Testis (tissue), 5 donors: ENCODE results near the gene CP. TPM values are rescaled to one million over a fixed set of nuclear protein-coding genes. Genes with fewer than 3 reads are reported as not detected.

Source experiments
- DNase-seq: peaks from one replicate; pipeline ENCODE4 v3.0.0-alpha.2; 2019
- H3K27ac ChIP-seq, 2 donors: fragments of 200-600 bp; sonication (generic); one replicate each; pipeline ENCODE4 v1.5.1; 2019
- H3K27me3 ChIP-seq: fragments of 200-600 bp; sonication (generic); one replicate; pipeline ENCODE4 v1.5.1; 2019
- H3K36me3 ChIP-seq: fragments of 200-600 bp; sonication (generic); one replicate; pipeline ENCODE4 v1.5.1; 2017; ENCODE audit warnings: low read depth; ENCODE audit errors: missing control alignments
- H3K4me1 ChIP-seq: fragments of 200-600 bp; sonication (generic); one replicate; pipeline ENCODE4 v1.5.1; 2019
- H3K4me3 ChIP-seq, 2 donors: fragments of 200-600 bp; sonication (generic); one replicate each; pipeline ENCODE4 v1.5.1; 2017 to 2019
- H3K9me3 ChIP-seq: fragments of 200-600 bp; sonication (generic); one replicate; pipeline ENCODE4 v1.5.1; 2017
- POLR2A ChIP-seq: fragments of 450-650 bp; IDR thresholded peaks from one replicate; pipeline ENCODE4 v1.6.1; 2017; ENCODE audit warnings: antibody characterized with exemption, mild to moderate bottlenecking, moderate library complexity
- WGBS, 2 donors: methylation state at CpG; one replicate each; pipeline ENCODE4 v1.1.5; 2018; 5-methylcytosine and 5-hydroxymethylcytosine counted together
- intact Hi-C: fragments of 100-400 bp; cut with DNase I; formaldehyde crosslinking; loops from one replicate; pipeline ENCODE4 v1.15.1; 2023; ENCODE audit warnings: low total_unique reads
- long read RNA-seq, 2 donors: transcript quantifications; one replicate each; lab custom pipeline, GENCODE V29; 2026
- polyA plus RNA-seq: library from polyadenylated mRNA; stranded (reverse); fragments of 350-450 nt; fragmentation: Illumina TruSeq; extraction: RNeasy Lipid Tissue Mini Kit (QIAGEN cat#74804); gene quantifications from one replicate; pipeline ENCODE4 v1.2.3, GENCODE V29; 2014; ENCODE audit warnings: low read depth, low replicate concordance; ENCODE audit not compliant: insufficient read depth
- total RNA-seq, 2 donors: library from RNA; depleted of rRNA; stranded (reverse); fragments of >200 nt; gene quantifications; one replicate each; pipeline ENCODE4 v1.2.3, GENCODE V29; 2016
- TF ChIP-seq, protein P1 (sequence below), 3 experiments: fragments of 450-650 bp in 2 of 3; fragments of 200-600 bp in 1 of 3; sonication (generic) in 1 of 3; IDR thresholded peaks; one replicate each; pipeline ENCODE4 v1.5.1; 2016 to 2019; ENCODE audit warnings: antibody characterized with exemption in 3 of 3, mild to moderate bottlenecking in 2 of 3, moderate library complexity in 1 of 3

CP gene
- total RNA-seq (10 to 100 TPM; 10.3 to 13.8 TPM), polyA plus RNA-seq (6.1 TPM)
- long read RNA-seq, donor 1 = 0 reads
- long read RNA-seq, donor 2 = 0 reads

DNA sequence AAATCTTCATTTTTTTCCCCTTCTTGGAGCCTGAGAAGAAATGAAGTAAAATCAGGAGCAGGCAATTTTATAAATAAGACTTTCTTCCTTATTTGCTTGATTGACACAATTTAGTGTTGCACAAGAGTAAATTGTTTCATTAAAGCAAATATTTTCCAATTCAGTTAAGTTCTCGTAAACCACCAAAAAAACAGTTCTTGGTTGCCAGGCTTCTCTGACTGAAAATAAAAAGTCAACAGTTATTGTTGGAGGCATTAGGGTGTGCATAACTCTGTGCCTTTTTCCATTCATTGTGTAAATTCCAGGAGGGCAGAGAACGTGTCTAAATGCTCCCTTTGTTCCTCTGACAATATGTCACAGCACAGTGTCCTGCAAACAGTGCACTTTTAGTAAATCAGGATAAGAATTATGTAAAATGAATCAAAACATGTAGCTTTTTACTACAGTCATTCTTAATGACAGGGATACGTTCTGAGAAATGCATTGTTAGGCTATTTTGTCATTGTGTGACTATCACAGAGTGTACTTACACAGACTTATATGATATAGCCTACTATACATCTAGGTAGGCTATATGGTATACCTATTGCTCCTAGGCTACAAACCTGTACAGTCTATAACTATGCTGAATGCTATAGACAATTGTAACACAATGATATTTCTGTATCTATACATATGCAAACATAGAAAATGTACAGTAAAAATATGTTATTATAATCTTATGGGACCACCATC lies at the start of gene CP:
Gene CP (minus strand): TSS at position 47 of the 735 bp plus-strand sequence. CDS start 37 bp downstream, at position 10.
- no peak within 1 kb of the TSS for H3K4me3 ChIP-seq
- no peak for TF ChIP-seq POLR2A
- TF ChIP-seq, protein P1, sequence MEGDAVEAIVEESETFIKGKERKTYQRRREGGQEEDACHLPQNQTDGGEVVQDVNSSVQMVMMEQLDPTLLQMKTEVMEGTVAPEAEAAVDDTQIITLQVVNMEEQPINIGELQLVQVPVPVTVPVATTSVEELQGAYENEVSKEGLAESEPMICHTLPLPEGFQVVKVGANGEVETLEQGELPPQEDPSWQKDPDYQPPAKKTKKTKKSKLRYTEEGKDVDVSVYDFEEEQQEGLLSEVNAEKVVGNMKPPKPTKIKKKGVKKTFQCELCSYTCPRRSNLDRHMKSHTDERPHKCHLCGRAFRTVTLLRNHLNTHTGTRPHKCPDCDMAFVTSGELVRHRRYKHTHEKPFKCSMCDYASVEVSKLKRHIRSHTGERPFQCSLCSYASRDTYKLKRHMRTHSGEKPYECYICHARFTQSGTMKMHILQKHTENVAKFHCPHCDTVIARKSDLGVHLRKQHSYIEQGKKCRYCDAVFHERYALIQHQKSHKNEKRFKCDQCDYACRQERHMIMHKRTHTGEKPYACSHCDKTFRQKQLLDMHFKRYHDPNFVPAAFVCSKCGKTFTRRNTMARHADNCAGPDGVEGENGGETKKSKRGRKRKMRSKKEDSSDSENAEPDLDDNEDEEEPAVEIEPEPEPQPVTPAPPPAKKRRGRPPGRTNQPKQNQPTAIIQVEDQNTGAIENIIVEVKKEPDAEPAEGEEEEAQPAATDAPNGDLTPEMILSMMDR (IDR thresholded peaks at IDR 0.05) = no peak
- peak; percentile 36 for DNase-seq
- no peaks in the 10 kb centered on the region for H3K4me1 ChIP-seq
- no peaks in the 10 kb centered on the region for H3K9me3 ChIP-seq
- H3K36me3 ChIP-seq = no peaks in the 10 kb centered on the region
- H3K27ac ChIP-seq = peak within 1 kb of the TSS in 1 of 2 donors; percentile 10
- H3K27me3 ChIP-seq = no peaks in the 10 kb centered on the region
- WGBS, 2 donors = 46 to 53% methylated on average over 3 of the region's 3 CpGs
- intact Hi-C loops = no loop called here

GRCh38 chr3:149270180-149270579 lies 48.6 kb upstream of the CP start:
- WGBS, 2 donors = 64 to 75% methylated on average over 2 of the region's 2 CpGs
- Histone ChIP-seq H3K4me3 (no peak overlapping the region), H3K27me3 (no peaks in the 10 kb centered on the region), H3K9me3 (no peaks in the 10 kb centered on the region), H3K4me1 (no peaks in the 10 kb centered on the region), H3K36me3 (no peaks in the 10 kb centered on the region), H3K27ac (no peak overlapping the region)
- no peak for TF ChIP-seq POLR2A
- TF ChIP-seq, protein P1 (IDR thresholded peaks at IDR 0.05) = no peak
- no peak for DNase-seq
- intact Hi-C loops = loop anchor here (5.0 to 10.0 kb wide), 2 partner anchors 148 to 315 kb away; no protein-coding TSS in a partner anchor

GRCh38 chr3:149269687-149270086 lies 48.1 kb upstream of the CP start:
- intact Hi-C loops = loop anchor here (5.0 to 10.0 kb wide), 2 partner anchors 147 to 315 kb away; no protein-coding TSS in a partner anchor
- no peak for TF ChIP-seq POLR2A
- TF ChIP-seq, protein P1 (IDR thresholded peaks at IDR 0.05) = no peak
- 95 to 98% methylated on average over 7 of the region's 7 CpGs for WGBS, 2 donors

DNA sequence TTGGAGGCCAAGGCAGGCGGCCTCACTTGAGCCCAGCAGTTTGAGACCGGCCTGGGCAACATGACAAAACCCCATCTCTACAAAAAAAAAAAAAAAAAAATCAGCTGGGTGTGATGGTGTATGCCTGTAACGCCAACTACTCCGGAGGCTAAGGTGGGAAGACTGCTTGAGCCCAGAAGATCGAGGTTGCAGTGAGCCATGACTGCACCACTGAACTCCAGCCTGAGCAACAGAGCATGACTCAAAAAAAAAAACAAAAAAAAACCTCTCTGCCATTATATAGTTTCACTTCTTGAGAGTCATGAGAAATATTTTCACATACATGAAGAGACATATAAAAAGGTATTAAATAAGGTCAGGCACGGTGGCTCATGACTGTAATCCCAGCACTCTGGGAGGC lies 45.9 kb upstream of the CP start:
- no peak overlapping the region for H3K4me3 ChIP-seq
- H3K4me1 ChIP-seq = no peaks in the 10 kb centered on the region
- no peak for DNase-seq
- no peak overlapping the region for H3K27ac ChIP-seq
- TF ChIP-seq, protein P1 (IDR thresholded peaks at IDR 0.05) = no peak
- no peak for TF ChIP-seq POLR2A
- whole genome bisulfite sequencing, 2 donors = 94 to 96% methylated on average over 6 of the region's 6 CpGs
- no peaks in the 10 kb centered on the region for H3K36me3 ChIP-seq
- intact Hi-C loops = no loop called here
- no peaks in the 10 kb centered on the region for H3K9me3 ChIP-seq
- no peaks in the 10 kb centered on the region for H3K27me3 ChIP-seq

More at GRCh38 chr3:149269687-149270086, 48.1 kb upstream of the CP start:
- Histone ChIP-seq H3K27ac (no peak overlapping the region), H3K4me1 (no peaks in the 10 kb centered on the region), H3K9me3 (no peaks in the 10 kb centered on the region), H3K4me3 (no peak overlapping the region), H3K27me3 (no peaks in the 10 kb centered on the region), H3K36me3 (no peaks in the 10 kb centered on the region)
- no peak for DNase-seq

GRCh38 chr3:149266736-149267135 lies 45.1 kb upstream of the CP start:
- no peaks in the 10 kb centered on the region for H3K27me3 ChIP-seq
- H3K4me1 ChIP-seq = no peaks in the 10 kb centered on the region
- no peak for DNase-seq
- TF ChIP-seq POLR2A = no peak
- TF ChIP-seq, protein P1 (IDR thresholded peaks at IDR 0.05) = no peak
- H3K9me3 ChIP-seq = no peaks in the 10 kb centered on the region
- H3K27ac ChIP-seq = no peak overlapping the region
- H3K36me3 ChIP-seq = no peaks in the 10 kb centered on the region
- H3K4me3 ChIP-seq = no peak overlapping the region
- intact Hi-C loops = no loop called here
